BE2C (cell line): ENCODE results near the gene RASGEF1C.

ENCODE experiments used
- DNase-seq: peaks from one replicate; pipeline ENCODE4 v3.0.0-alpha.2; 2020
- H3K27me3 ChIP-seq: fragments of 250-450 bp; sonication (Bioruptor Pico); 2 replicates; pipeline ENCODE4 v1.5.1; 2020; ENCODE audit warnings: mild to moderate bottlenecking
- H3K36me3 ChIP-seq: fragments of 250-450 bp; sonication (Bioruptor Pico); 2 replicates; pipeline ENCODE4 v1.5.1; 2020; ENCODE audit warnings: mild to moderate bottlenecking
- H3K4me1 ChIP-seq: fragments of 250-450 bp; sonication (Bioruptor Pico); 2 replicates; pipeline ENCODE4 v1.5.1; 2020
- H3K4me3 ChIP-seq: 2 replicates; pipeline ENCODE4 v1.5.1; 2011; ENCODE audit warnings: low read depth, low read length
- H3K9me3 ChIP-seq: fragments of 250-450 bp; sonication (Bioruptor Pico); 2 replicates; pipeline ENCODE4 v1.5.1; 2020
- TF ChIP-seq, protein P1 (sequence below): IDR thresholded peaks from 2 replicates; pipeline ENCODE4 v1.5.1; 2012; ENCODE audit warnings: mild to moderate bottlenecking, low read depth, low read length

The RASGEF1C gene

DNA sequence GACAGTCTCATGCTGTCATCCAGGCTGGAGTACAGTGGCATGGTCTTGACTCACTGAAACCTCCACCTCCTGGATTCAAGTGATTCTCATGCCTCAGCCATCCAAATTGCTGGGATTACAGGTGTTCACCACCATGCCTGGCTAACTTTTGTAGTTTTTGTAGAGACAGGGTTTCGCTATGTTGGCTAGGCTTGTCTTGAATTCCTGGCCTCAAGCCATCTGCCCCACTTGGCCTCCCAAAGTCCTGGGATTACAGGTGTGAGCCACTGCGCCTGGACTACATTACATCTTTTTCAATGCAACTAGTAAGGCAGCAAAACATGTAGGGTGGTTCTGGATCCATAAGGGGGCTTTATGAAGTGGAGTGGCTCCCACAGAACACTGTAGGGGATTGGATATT lies 29.6 kb upstream of the RASGEF1C start:
- no peak for DNase-seq
- Histone ChIP-seq H3K9me3 (no peaks in the 10 kb centered on the region), H3K27me3 (no peaks in the 10 kb centered on the region), H3K4me3 (no peak overlapping the region), H3K36me3 (peaks cover 52% of the 10 kb centered on the region), H3K4me1 (no peaks in the 10 kb centered on the region)
- TF ChIP-seq, protein P1, sequence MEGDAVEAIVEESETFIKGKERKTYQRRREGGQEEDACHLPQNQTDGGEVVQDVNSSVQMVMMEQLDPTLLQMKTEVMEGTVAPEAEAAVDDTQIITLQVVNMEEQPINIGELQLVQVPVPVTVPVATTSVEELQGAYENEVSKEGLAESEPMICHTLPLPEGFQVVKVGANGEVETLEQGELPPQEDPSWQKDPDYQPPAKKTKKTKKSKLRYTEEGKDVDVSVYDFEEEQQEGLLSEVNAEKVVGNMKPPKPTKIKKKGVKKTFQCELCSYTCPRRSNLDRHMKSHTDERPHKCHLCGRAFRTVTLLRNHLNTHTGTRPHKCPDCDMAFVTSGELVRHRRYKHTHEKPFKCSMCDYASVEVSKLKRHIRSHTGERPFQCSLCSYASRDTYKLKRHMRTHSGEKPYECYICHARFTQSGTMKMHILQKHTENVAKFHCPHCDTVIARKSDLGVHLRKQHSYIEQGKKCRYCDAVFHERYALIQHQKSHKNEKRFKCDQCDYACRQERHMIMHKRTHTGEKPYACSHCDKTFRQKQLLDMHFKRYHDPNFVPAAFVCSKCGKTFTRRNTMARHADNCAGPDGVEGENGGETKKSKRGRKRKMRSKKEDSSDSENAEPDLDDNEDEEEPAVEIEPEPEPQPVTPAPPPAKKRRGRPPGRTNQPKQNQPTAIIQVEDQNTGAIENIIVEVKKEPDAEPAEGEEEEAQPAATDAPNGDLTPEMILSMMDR, result no peak

DNA sequence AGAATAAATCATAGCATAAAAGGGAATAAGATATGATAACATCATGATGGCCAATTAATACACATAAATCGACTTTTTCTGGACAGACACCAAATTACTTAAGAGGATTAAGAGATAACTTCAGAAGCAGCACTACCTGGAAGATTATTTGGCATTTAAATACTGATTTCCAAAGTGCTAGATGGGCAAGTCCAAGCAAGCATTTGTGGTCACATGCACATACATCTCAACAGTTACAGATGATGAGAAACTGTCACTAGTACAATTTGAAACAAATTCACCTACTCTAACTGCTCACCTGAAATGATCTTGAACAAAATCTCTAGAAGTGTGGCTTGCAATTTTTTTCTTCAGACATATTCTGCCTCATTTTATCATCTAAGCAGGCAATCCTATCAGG lies 26.8 kb upstream of the RASGEF1C start:
- Histone ChIP-seq H3K9me3 (no peaks in the 10 kb centered on the region), H3K36me3 (peaks cover 34% of the 10 kb centered on the region), H3K27me3 (no peaks in the 10 kb centered on the region), H3K4me3 (no peak overlapping the region), H3K4me1 (no peaks in the 10 kb centered on the region)
- no peak for DNase-seq
- TF ChIP-seq, protein P1, result no peak

DNA sequence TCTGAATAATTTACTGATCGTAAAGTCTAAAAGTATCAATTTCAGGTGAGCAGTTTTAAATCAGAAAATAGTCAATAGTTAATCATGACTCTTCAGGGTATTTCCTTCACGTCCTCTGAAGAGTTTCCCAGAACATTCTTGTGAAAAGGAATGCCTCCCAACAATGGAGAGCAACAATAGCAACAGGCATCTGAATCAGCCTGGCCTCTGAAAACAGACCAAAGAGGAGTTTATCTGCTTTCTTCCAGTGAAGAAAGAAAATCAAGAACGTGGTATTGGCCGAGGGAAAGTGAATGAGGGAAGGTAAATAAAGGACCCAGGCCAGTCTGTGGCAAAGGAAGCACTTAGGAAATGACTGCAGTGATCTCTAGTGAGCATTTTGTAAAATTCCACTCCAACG lies 26.1 kb upstream of the RASGEF1C start:
- no peaks in the 10 kb centered on the region for H3K27me3 ChIP-seq
- H3K4me1 ChIP-seq, result no peaks in the 10 kb centered on the region
- peaks cover 28% of the 10 kb centered on the region for H3K36me3 ChIP-seq
- TF ChIP-seq, protein P1, result no peak
- no peaks in the 10 kb centered on the region for H3K9me3 ChIP-seq
- no peak overlapping the region for H3K4me3 ChIP-seq
- no peak for DNase-seq

DNA sequence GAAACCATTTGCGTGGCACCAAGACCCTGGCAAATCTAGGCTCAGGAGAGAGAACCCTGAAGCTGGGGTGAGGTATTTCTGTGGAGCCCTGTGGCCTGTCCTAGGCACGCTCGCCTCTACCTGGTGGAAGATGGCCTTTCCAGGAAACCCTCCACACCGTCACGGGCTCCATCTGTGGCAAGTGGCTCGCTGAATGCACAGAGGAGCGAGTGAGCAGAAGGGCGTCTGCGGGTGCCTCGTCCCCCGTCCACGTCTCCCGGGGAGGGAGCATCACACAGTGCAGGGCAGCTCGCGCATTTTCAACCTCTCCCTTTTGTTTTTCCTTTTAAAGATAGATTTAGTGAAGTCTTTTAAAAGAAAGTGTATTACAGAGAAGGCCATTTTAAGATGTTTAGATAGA lies 25.3 kb upstream of the RASGEF1C start:
- Histone ChIP-seq H3K9me3 (no peaks in the 10 kb centered on the region), H3K4me3 (no peak overlapping the region), H3K27me3 (no peaks in the 10 kb centered on the region), H3K36me3 (peaks cover 22% of the 10 kb centered on the region), H3K4me1 (no peaks in the 10 kb centered on the region)
- DNase-seq, result no peak
- TF ChIP-seq, protein P1, result no peak

DNA sequence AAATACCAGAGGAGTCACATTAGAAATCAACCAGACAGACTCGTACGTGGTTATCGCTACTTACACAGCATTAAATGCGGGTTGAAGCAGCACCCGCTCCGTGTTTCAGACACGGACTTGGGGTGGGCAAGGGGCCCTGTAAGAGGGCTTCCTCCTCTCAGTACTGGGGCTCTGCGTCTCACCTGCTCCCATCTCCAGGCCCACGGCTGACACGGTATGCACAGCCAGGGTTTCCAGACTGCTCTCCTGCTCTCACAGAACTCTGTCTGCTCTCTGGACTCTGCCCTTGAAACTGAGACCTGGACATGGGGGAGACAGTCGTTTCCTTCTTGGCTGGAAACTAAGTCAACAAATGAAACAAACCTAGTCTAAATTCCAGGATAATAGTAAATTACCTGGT lies 24.7 kb upstream of the RASGEF1C start:
- TF ChIP-seq, protein P1, result no peak
- H3K27me3 ChIP-seq, result no peaks in the 10 kb centered on the region
- DNase-seq, result no peak
- H3K4me3 ChIP-seq, result no peak overlapping the region
- H3K9me3 ChIP-seq, result no peaks in the 10 kb centered on the region
- H3K36me3 ChIP-seq, result peaks cover 19% of the 10 kb centered on the region
- H3K4me1 ChIP-seq, result no peaks in the 10 kb centered on the region

DNA sequence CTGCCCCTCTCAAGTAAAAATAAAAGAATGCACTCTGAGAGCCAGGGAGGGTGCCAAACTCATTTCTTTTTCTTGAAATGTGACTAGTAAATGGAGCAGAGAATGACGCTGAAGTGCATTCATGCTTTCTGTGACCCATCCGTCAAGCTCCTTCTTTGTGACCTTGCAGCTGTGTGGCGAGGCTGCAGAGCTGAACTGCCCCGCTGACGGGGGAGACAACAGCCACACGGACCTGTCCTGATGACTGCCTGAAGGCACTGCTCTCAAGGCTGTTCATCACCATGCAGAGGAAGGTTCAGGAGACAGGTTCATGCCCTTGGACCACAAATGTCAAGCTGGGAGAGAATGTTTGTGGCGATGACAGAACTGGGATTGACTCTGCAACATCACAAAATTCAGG lies 21.0 kb upstream of the RASGEF1C start:
- TF ChIP-seq, protein P1, result no peak
- Histone ChIP-seq H3K27me3 (no peaks in the 10 kb centered on the region), H3K36me3 (peaks cover 5% of the 10 kb centered on the region), H3K4me1 (no peaks in the 10 kb centered on the region), H3K9me3 (no peaks in the 10 kb centered on the region), H3K4me3 (no peak overlapping the region)
- DNase-seq, result no peak
